Epidermal melanocyte (primary cell): ENCODE results near the gene MAP3K10.
"Not testable (repeated sequence)": the region's sequence is repeated elsewhere in the genome, so short reads cannot be mapped to it uniquely, and the experiment has no call there.

Source experiments
- DNase-seq: peaks from one replicate; pipeline ENCODE4 v3.0.0; 2011; ENCODE audit warnings: low spot score; ENCODE audit not compliant: insufficient read length

The MAP3K10 gene

GRCh38 chr19:40216777-40217026 is 25.5 kb downstream of the MAP3K10 start:
- DNase-seq = no peak

DNA sequence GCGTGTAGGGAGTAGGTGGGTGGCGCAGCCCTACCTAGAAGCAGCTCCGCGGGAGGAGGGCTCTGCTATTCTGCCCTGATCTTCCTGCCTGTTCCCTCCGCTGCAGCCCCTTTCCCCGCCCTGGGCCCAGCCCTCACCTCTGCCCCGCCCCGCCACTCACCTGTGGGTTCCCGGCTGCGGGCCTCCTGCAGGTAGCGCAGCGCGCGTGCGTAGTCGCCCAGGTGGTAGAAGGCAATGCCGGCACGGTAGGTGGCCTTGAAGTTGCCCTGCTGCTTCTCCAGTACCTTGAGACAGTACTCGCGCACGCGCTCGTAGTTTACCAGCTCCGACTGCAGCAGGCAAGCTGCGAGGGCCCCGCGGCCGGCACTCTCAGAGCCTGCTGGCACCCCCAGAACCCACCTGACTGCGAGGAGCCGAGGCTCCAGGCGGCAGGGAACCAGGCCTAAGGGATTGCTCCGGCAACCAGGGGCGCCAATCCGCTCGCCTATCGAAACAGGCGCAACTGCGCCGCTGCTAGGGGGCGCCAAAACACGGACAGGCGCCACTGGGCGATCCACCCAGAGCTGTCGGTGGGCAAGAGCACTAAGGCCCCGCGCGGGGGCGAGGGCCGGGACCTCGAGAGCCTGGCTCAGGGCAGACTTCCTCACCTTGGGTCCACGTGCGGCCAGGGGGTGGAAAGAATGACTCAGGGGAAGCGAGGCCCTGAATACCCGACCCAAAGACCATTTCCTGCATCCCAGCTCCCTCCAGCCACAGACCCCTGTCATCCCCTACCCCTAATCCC is 26.0 kb downstream of the MAP3K10 start:
- no peak for DNase-seq

- DNase-seq = no peak
Measured at GRCh38 chr19:40217934-40218890, 27.0 kb downstream of the MAP3K10 start, which contains the start of gene TTC9B. Gene TTC9B (minus strand): TSS chr19:40218384. CDS start chr19:40218381, 3 bp downstream.

GRCh38 chr19:40219029-40219428 is 27.8 kb downstream of the MAP3K10 start:
- DNase-seq = not testable (repeated sequence)

GRCh38 chr19:40219721-40220276 is 28.6 kb downstream of the MAP3K10 start:
- DNase-seq = no peak

DNA sequence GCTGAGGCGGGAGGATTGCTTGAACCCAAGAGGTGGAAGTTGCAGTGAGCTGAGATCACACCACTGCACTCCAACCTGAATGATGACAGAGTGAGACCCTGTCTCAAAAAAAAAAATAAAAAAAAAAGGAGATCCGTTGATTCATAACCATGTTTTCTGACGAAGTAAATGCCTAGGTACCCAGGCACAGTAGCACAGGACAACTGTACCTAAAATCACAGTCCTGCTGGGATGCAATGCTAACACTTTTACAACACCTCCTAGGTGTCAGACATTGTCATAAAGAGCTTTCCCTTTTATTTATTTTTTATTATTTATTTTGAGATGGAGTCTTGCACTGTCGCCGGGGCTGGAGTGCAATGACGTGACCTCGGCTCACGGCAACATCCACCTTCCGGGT is 29.4 kb downstream of the MAP3K10 start:
- no peak for DNase-seq

DNA sequence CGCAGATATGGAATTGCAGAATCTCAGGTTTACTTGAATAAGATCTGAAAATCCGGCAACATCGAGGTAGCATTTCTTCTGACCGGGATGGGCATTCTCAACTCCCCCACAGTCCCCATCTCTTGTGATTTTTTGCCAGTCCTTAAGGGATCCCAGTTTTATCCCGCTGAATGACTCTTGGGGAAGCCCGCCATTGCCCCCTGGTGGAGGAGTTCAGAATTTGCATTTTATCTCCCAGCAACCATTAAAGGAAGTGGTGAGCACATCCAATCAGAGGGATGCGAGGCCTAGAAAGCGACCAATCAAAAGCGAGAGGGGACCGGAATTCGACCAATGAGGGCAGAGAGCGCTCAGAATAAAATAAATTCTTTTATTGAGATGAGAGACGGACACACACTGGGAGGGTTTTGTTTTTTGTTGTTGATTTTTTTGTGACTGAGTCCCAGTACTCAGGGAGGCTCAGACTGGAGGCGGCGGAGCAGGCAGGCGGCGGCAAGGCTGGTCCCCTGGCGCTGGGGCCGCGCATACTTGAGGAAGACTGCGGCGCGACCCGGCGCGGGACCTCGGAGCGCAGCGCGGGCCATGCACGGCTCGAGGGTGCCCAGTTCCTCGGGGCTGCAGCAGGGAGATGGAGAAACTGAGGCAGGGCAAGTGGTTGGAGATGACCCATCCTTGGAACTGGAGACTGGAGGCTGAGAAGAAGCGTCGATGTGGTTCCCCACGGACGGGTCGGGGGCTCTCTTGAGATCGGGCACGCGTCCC is 30.8 kb downstream of the MAP3K10 start:
- DNase-seq = peak; percentile 100

- no peak for DNase-seq
Measured at GRCh38 chr19:40223135-40223822, 32.1 kb downstream of the MAP3K10 start.

GRCh38 chr19:40224342-40225150 is 33.3 kb downstream of the MAP3K10 start:
- no peak for DNase-seq

- DNase-seq = no peak
Measured at GRCh38 chr19:40225440-40226305, 34.4 kb downstream of the MAP3K10 start.

DNA sequence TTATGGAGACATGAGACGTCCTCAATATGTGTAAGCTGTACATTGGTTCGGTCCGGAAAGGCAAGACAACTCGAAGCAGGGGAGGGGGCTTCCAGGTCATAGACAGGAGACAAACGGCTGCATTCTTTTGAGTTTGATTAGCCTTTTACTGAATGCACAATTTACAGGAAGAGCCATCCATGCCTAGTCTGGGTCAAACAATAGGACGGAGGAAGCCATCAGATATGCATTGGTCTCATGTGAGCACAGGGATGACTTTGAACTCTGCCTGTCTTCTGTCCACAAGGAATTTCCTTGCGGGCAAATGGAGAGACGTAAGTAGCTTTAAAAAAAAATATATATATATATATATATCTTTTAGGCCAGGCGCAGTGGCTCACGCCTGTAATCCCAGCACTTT is 37.1 kb downstream of the MAP3K10 start:
- DNase-seq = no peak

DNA sequence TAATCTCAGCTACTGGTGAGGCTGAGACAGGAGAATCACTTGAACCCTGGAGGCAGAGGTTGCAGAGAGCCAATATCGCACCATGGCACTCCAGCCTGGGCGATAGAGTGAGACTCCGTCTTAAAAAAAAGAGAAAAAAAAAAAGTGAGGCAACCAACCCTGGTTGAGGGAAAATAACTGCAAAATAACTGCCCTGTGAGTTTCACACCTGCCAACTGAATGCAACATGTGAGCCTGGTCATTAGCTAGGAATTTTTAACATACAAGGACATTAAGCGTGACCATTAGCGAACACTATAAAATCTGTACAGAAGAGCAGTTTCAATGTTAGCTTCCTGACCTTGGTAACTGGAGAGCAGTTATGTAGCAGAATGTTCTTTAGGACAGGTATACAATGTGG is 37.6 kb downstream of the MAP3K10 start:
- no peak for DNase-seq

- DNase-seq = no peak
Measured at GRCh38 chr19:40229484-40229883, 38.3 kb downstream of the MAP3K10 start.

DNA sequence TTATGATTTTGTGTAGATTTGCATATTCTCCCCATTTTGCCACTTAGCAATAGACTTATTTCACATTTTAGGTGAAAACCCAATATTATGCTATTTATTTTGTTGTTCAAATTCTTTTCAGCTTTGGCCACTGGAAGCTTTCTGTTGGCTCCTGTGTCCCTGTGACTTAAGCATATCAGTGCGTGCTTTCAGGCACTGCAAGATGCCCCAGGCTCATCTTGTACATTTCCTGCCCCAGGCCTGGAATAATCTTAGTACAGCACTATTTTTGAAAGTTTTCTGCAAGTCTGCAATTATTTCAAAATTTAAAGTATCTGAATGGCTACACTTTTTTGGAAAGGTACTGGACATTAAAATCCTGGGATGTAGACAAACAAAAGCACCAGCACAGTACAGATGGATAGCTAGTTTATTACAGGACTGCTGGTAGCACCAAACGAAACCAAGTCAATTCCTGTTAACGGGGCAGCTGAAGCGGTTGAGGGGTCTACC is 38.7 kb downstream of the MAP3K10 start:
- no peak for DNase-seq

- DNase-seq = no peak
Measured at GRCh38 chr19:40231057-40231456, 39.8 kb downstream of the MAP3K10 start.

- DNase-seq = no peak
Measured at GRCh38 chr19:40231544-40232424, 40.6 kb downstream of the MAP3K10 start.

- DNase-seq = no peak
Measured at GRCh38 chr19:40232479-40232878, 41.3 kb downstream of the MAP3K10 start.
